DOHH2 (cell line): ENCODE results near the gene LRGUK.

Source experiments
- H3F3A ChIP-seq: fragments of 200-600 bp; sonication (generic), shearing (Covaris generic); 2 replicates; pipeline ENCODE4 v1.6.0; 2016; ENCODE audit warnings: antibody characterized with exemption, mild to moderate bottlenecking; ENCODE audit not compliant: control insufficient read depth, insufficient read depth
- H3K27ac ChIP-seq: fragments of 200-600 bp; sonication (generic); 2 replicates; pipeline ENCODE4 v1.5.1; 2014; ENCODE audit warnings: low read depth, mild to moderate bottlenecking, low read length, moderate library complexity
- H3K27me3 ChIP-seq: fragments of 200-600 bp; sonication (generic); 2 replicates; pipeline ENCODE4 v1.6.1; 2014; ENCODE audit warnings: mild to moderate bottlenecking, low read length, mixed read lengths; ENCODE audit not compliant: control insufficient read depth
- H3K36me3 ChIP-seq: fragments of 200-600 bp; sonication (generic); 2 replicates; pipeline ENCODE4 v1.6.1; 2014; ENCODE audit warnings: mild to moderate bottlenecking, low read length, moderate library complexity, mixed read lengths; ENCODE audit not compliant: control insufficient read depth
- H3K4me1 ChIP-seq: fragments of 200-600 bp; sonication (generic); 2 replicates; pipeline ENCODE4 v1.6.1; 2014; ENCODE audit warnings: mild to moderate bottlenecking, low read length, mixed read lengths; ENCODE audit not compliant: control insufficient read depth
- H3K4me2 ChIP-seq: fragments of 200-600 bp; sonication (generic); 2 replicates; pipeline ENCODE4 v1.6.0; 2014; ENCODE audit warnings: mild to moderate bottlenecking, low read length, moderate library complexity
- H3K4me3 ChIP-seq: fragments of 200-600 bp; sonication (generic); 2 replicates; pipeline ENCODE4 v1.5.1; 2014; ENCODE audit warnings: mild to moderate bottlenecking, low read length, mixed read lengths
- H3K79me2 ChIP-seq: fragments of 200-600 bp; sonication (generic); 2 replicates; pipeline ENCODE4 v1.6.1; 2014; ENCODE audit warnings: mild to moderate bottlenecking, low read length, mixed read lengths; ENCODE audit not compliant: control insufficient read depth
- H3K9me2 ChIP-seq: fragments of 200-600 bp; sonication (generic); replicated peaks from 2 replicates; pipeline ENCODE4 v1.6.1; 2014; ENCODE audit warnings: mild to moderate bottlenecking, low read length, mixed read lengths; ENCODE audit not compliant: control insufficient read depth
- H3K9me3 ChIP-seq: fragments of 200-600 bp; sonication (generic); 2 replicates; pipeline ENCODE4 v1.6.1; 2014; ENCODE audit warnings: antibody characterized with exemption, low read length, mixed read lengths; ENCODE audit not compliant: control insufficient read depth, insufficient read depth
- H4K20me1 ChIP-seq: fragments of 200-600 bp; sonication (generic); 2 replicates; pipeline ENCODE4 v1.6.0; 2014; ENCODE audit warnings: low read depth, mild to moderate bottlenecking, antibody characterized with exemption, low read length, moderate library complexity; ENCODE audit not compliant: control insufficient read depth, insufficient read depth
- EZH2phosphoT487 ChIP-seq: fragments of 200-600 bp; sonication (generic); IDR thresholded peaks from 2 replicates; pipeline ENCODE4 v1.6.1; 2017; ENCODE audit warnings: borderline replicate concordance, mild to moderate bottlenecking, antibody characterized with exemption, low read length, moderate library complexity, mixed read lengths
- TF ChIP-seq, protein P1 (sequence below): fragments of 200-600 bp; sonication (generic); IDR thresholded peaks from one replicate; pipeline ENCODE4 v1.5.1; 2014; ENCODE audit warnings: antibody characterized with exemption, mild to moderate bottlenecking, low read depth, low read length; ENCODE audit not compliant: poor library complexity, severe bottlenecking

The LRGUK gene

GRCh38 chr7:134129856-134130523 lies 2.9 kb downstream of the LRGUK start:
- Histone ChIP-seq H4K20me1 (no peaks in the 10 kb centered on the region), H3K4me3 (no peak overlapping the region), H3K27me3 (peaks cover 8% of the 10 kb centered on the region), H3K36me3 (no peaks in the 10 kb centered on the region), H3K4me2 (no peak overlapping the region), H3K4me1 (peaks cover 9% of the 10 kb centered on the region), H3K9me3 (no peaks in the 10 kb centered on the region), H3K9me2 (no peaks in the 10 kb centered on the region), H3K79me2 (no peaks in the 10 kb centered on the region), H3K27ac (no peak overlapping the region), H3F3A (no peaks in the 10 kb centered on the region)
- TF ChIP-seq, protein P1, sequence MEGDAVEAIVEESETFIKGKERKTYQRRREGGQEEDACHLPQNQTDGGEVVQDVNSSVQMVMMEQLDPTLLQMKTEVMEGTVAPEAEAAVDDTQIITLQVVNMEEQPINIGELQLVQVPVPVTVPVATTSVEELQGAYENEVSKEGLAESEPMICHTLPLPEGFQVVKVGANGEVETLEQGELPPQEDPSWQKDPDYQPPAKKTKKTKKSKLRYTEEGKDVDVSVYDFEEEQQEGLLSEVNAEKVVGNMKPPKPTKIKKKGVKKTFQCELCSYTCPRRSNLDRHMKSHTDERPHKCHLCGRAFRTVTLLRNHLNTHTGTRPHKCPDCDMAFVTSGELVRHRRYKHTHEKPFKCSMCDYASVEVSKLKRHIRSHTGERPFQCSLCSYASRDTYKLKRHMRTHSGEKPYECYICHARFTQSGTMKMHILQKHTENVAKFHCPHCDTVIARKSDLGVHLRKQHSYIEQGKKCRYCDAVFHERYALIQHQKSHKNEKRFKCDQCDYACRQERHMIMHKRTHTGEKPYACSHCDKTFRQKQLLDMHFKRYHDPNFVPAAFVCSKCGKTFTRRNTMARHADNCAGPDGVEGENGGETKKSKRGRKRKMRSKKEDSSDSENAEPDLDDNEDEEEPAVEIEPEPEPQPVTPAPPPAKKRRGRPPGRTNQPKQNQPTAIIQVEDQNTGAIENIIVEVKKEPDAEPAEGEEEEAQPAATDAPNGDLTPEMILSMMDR, result no peak
- no peak for TF ChIP-seq EZH2phosphoT487

GRCh38 chr7:134134004-134134403 lies 6.9 kb downstream of the LRGUK start:
- Histone ChIP-seq H3K79me2 (no peaks in the 10 kb centered on the region), H4K20me1 (no peaks in the 10 kb centered on the region), H3F3A (no peaks in the 10 kb centered on the region), H3K36me3 (no peaks in the 10 kb centered on the region), H3K9me3 (no peaks in the 10 kb centered on the region), H3K27ac (no peak overlapping the region), H3K27me3 (peaks cover 9% of the 10 kb centered on the region; the same call in 1 of the 2 replicates), H3K9me2 (no peaks in the 10 kb centered on the region), H3K4me3 (no peak overlapping the region), H3K4me1 (no peaks in the 10 kb centered on the region), H3K4me2 (no peak overlapping the region)
- TF ChIP-seq EZH2phosphoT487, result no peak
- TF ChIP-seq, protein P1, result no peak

GRCh38 chr7:134140889-134141867 lies 14.0 kb downstream of the LRGUK start:
- no peak overlapping the region for H3K4me3 ChIP-seq
- H3K9me3 ChIP-seq, result no peaks in the 10 kb centered on the region
- no peaks in the 10 kb centered on the region for H3K79me2 ChIP-seq
- no peak for TF ChIP-seq EZH2phosphoT487
- TF ChIP-seq, protein P1, result peak; percentile 98
- H3K27ac ChIP-seq, result no peak overlapping the region
- no peaks in the 10 kb centered on the region for H4K20me1 ChIP-seq
- H3F3A ChIP-seq, result no peaks in the 10 kb centered on the region
- peaks cover 7% of the 10 kb centered on the region; the same call in 1 of the 2 replicates for H3K27me3 ChIP-seq
- peak overlapping the region; percentile 26; the same call in 1 of the 2 replicates for H3K4me2 ChIP-seq
- H3K9me2 ChIP-seq, result no peaks in the 10 kb centered on the region
- no peaks in the 10 kb centered on the region for H3K4me1 ChIP-seq
- H3K36me3 ChIP-seq, result no peaks in the 10 kb centered on the region
